Measurements from ENCODE around the gene MED13.
A peak's percentile ranks its signal among the peaks of the same experiment; 100 is the strongest.
"Not testable (repeated sequence)": the region's sequence is repeated elsewhere in the genome, so short reads cannot be mapped to it uniquely, and the experiment has no call there.

Gene MED13

GRCh38 chr17:62085511-62086408, 20.7 kb upstream of the MED13 start:
- DNase-seq = no peak

- DNase-seq = no peak
These were observed 19.5 kb upstream of the MED13 start for GRCh38 chr17:62084585-62084984.

- no peak for DNase-seq
These were observed 18.6 kb upstream of the MED13 start for GRCh38 chr17:62083651-62084050.

- no peak for DNase-seq
These were observed 15.6 kb upstream of the MED13 start for GRCh38 chr17:62080647-62081046.

GRCh38 chr17:62078009-62078408, 12.9 kb upstream of the MED13 start:
- no peak for DNase-seq

GRCh38 chr17:62076864-62077788, 12.0 kb upstream of the MED13 start:
- no peak for DNase-seq

- DNase-seq = no peak
These were observed 10.3 kb upstream of the MED13 start for GRCh38 chr17:62075308-62075815.

GRCh38 chr17:62073993-62074392, 8.9 kb upstream of the MED13 start:
- no peak for DNase-seq

GRCh38 chr17:62072855-62073254, 7.8 kb upstream of the MED13 start:
- DNase-seq = not testable (repeated sequence)

- DNase-seq = no peak
These were observed 5.8 kb upstream of the MED13 start for GRCh38 chr17:62070900-62071299.

- no peak for DNase-seq
These were observed 2.4 kb upstream of the MED13 start for GRCh38 chr17:62067165-62068145.

- peak; percentile 97 for DNase-seq
These were observed 762 bp upstream of the MED13 start for GRCh38 chr17:62065611-62066468.

- DNase-seq = no peak
These were observed 868 bp downstream of the MED13 start for GRCh38 chr17:62064029-62064790.

GRCh38 chr17:62062944-62063343, 2.1 kb downstream of the MED13 start:
- no peak for DNase-seq

- peak; percentile 12 for DNase-seq
These were observed 2.8 kb downstream of the MED13 start for GRCh38 chr17:62062302-62062701.

- no peak for DNase-seq
These were observed 5.7 kb downstream of the MED13 start for GRCh38 chr17:62059414-62059813.

- no peak for DNase-seq
These were observed 6.5 kb downstream of the MED13 start for GRCh38 chr17:62058611-62059010.

- DNase-seq = no peak
These were observed 7.4 kb downstream of the MED13 start for GRCh38 chr17:62057696-62058095.

GRCh38 chr17:62052765-62053338, 12.2 kb downstream of the MED13 start:
- no peak for DNase-seq

GRCh38 chr17:62051053-62051452, 14.0 kb downstream of the MED13 start:
- DNase-seq = no peak
